T-helper 1 cell treated with Interleukin-12 subunit alpha and Interleukin-12 subunit beta and Interleukin-4 antibody, amounts not matched to agents 30 μg/mL and 1 μg/mL, for 36 hours (primary cell): ENCODE measurements around the gene CEP152.

Experiments used
- H3K27ac Mint-ChIP-seq: one replicate; pipeline ENCODE4 v1.8.0; 2021; ENCODE audit warnings: mild to moderate bottlenecking, mixed read lengths
- H3K27me3 Mint-ChIP-seq: one replicate; pipeline ENCODE4 v1.8.0; 2021; ENCODE audit warnings: low read depth, mixed read lengths
- H3K36me3 Mint-ChIP-seq: one replicate; pipeline ENCODE4 v1.8.0; 2021; ENCODE audit warnings: low read depth, mixed read lengths
- H3K4me1 Mint-ChIP-seq: one replicate; pipeline ENCODE4 v1.8.0; 2021; ENCODE audit warnings: low read depth, mixed read lengths
- H3K4me3 Mint-ChIP-seq: one replicate; pipeline ENCODE4 v1.8.0; 2021; ENCODE audit warnings: mild to moderate bottlenecking, moderate library complexity, mixed read lengths
- H3K9me3 Mint-ChIP-seq: one replicate; pipeline ENCODE4 v1.8.0; 2021; ENCODE audit warnings: mixed read lengths

Gene CEP152

GRCh38 chr15:48766196-48766595 lies 44.7 kb downstream of the CEP152 start:
- Mint-ChIP-seq H3K36me3 (peaks cover 35% of the 10 kb centered on the region), H3K27ac (no peak overlapping the region), H3K9me3 (no peaks in the 10 kb centered on the region), H3K4me3 (no peak overlapping the region), H3K4me1 (peaks cover 2% of the 10 kb centered on the region), H3K27me3 (no peaks in the 10 kb centered on the region)

DNA sequence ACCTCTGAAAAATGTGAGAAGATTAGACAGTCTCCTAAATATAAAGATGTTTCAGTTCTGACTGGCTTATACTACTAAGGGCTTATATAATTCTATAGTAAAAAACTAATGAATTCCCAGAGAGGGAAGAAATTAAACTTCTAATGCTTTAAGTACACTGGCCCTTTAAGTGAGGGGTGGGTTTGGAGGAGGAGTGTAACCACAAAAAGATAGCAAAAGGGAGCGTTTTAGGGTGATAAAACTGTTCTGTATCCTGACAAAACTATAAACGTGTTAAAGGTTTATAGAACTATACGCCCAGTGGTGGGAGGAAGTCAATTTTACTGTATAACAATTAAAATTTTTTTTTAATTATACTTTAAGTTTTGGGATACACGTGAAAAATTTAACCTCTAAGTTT lies 45.8 kb downstream of the CEP152 start:
- H3K36me3 Mint-ChIP-seq, result peaks cover 32% of the 10 kb centered on the region

DNA sequence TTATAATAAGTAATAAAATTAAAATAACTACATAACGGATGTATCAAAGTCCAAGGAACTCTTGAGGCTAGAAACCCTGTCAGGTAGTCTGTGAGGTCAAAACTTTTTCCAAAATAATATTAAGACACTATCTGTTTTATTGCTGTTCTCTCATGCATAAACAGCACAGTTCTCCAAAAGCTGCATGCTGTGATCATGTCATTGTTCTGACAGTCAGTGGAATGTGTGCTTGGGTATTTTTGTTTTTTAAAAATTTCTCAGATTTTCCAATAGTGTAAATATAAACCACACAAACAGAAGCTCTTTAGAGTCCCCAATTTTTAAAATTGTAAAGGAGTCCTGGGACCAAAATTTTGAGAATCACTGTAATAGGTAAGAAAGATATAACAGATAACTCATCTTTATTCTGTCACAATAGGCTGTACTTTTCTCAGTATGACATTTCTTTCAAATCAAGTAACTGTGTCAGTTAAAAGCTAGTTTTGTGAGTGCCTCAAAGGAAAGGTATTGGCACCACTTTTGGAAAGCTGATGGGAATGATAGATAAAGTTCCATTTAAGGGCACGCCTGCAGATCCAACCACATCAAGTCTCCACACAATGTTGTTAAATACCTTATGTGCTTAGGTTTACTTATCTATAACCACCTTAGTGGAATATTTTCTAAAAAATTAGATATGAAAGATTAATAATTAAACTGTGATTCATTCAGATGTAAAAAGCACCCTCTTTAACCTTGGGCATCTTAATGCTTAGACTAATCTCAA lies 49.3 kb downstream of the CEP152 start:
- Mint-ChIP-seq H3K36me3 (peaks cover 20% of the 10 kb centered on the region), H3K27ac (no peak overlapping the region), H3K4me3 (no peak overlapping the region), H3K9me3 (no peaks in the 10 kb centered on the region), H3K27me3 (no peaks in the 10 kb centered on the region), H3K4me1 (peaks cover 2% of the 10 kb centered on the region)

More for the DNA sequence above, 45.8 kb downstream of the CEP152 start:
- Mint-ChIP-seq H3K27ac (no peak overlapping the region), H3K9me3 (no peaks in the 10 kb centered on the region), H3K4me1 (peaks cover 2% of the 10 kb centered on the region), H3K27me3 (no peaks in the 10 kb centered on the region), H3K4me3 (no peak overlapping the region)

- Mint-ChIP-seq H3K36me3 (peaks cover 22% of the 10 kb centered on the region), H3K27ac (no peak overlapping the region), H3K4me1 (peaks cover under 1% of the 10 kb centered on the region), H3K4me3 (no peak overlapping the region), H3K27me3 (no peaks in the 10 kb centered on the region), H3K9me3 (no peaks in the 10 kb centered on the region)
Measured at GRCh38 chr15:48759921-48760320, 50.9 kb downstream of the CEP152 start.

DNA sequence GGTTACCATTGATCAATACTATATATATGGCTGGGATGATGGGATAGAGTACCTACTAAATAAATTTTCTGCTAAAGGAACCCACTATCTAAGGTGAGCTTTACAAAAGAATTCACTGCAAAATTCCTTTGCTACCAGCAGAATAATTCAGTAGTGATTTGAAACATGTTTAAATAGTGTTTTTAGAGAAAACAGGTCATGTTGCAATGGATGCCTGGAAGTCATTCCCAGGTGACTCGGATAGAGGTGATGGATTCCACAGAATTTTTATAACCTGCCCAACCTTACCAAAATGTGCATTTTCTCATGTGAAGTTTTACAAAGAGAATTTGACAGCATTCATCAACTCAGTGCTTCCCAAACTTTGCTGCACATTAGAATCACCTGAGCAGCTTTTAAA lies 53.2 kb downstream of the CEP152 start:
- no peaks in the 10 kb centered on the region for H3K9me3 Mint-ChIP-seq
- peaks cover 2% of the 10 kb centered on the region for H3K4me1 Mint-ChIP-seq
- H3K4me3 Mint-ChIP-seq, result no peak overlapping the region
- peaks cover 22% of the 10 kb centered on the region for H3K36me3 Mint-ChIP-seq
- no peak overlapping the region for H3K27ac Mint-ChIP-seq
- no peaks in the 10 kb centered on the region for H3K27me3 Mint-ChIP-seq

- Mint-ChIP-seq H3K4me3 (no peak overlapping the region), H3K9me3 (no peaks in the 10 kb centered on the region), H3K27me3 (no peaks in the 10 kb centered on the region), H3K27ac (no peak overlapping the region), H3K36me3 (peaks cover 29% of the 10 kb centered on the region), H3K4me1 (peaks cover 2% of the 10 kb centered on the region)
Measured at GRCh38 chr15:48754011-48754410, 56.9 kb downstream of the CEP152 start.

DNA sequence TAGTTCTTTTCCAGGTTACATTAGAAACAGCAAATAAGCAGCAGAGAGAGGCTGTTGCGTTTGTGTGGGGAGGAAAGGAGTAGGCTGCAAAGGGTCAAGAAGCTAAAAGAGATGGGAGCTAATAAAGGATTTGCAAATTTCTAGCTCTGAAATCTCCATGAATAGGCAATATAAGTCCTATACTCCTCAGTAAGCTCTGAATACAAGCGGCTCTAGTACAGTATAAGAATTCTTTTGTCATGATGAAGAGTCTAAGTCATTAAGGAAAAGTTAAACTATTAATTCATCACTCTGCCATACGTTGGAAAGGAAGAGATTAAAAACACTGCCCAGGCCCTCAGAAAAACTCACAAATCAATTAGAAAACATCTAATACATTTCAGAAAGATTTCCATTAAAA lies 59.3 kb downstream of the CEP152 start:
- Mint-ChIP-seq H3K36me3 (peaks cover 43% of the 10 kb centered on the region), H3K27me3 (no peaks in the 10 kb centered on the region), H3K4me3 (no peak overlapping the region), H3K27ac (no peak overlapping the region), H3K4me1 (peaks cover 2% of the 10 kb centered on the region), H3K9me3 (no peaks in the 10 kb centered on the region)

- Mint-ChIP-seq H3K27ac (no peak overlapping the region), H3K36me3 (peaks cover 31% of the 10 kb centered on the region), H3K4me1 (no peaks in the 10 kb centered on the region), H3K4me3 (no peak overlapping the region), H3K9me3 (no peaks in the 10 kb centered on the region), H3K27me3 (no peaks in the 10 kb centered on the region)
Measured at GRCh38 chr15:48748535-48748934, 62.3 kb downstream of the CEP152 start.

- Mint-ChIP-seq H3K27me3 (no peaks in the 10 kb centered on the region), H3K4me3 (no peak overlapping the region), H3K4me1 (no peaks in the 10 kb centered on the region), H3K9me3 (peaks cover 26% of the 10 kb centered on the region), H3K36me3 (peaks cover 64% of the 10 kb centered on the region), H3K27ac (no peak overlapping the region)
Measured at GRCh38 chr15:48733615-48734014, 77.3 kb downstream of the CEP152 start.

DNA sequence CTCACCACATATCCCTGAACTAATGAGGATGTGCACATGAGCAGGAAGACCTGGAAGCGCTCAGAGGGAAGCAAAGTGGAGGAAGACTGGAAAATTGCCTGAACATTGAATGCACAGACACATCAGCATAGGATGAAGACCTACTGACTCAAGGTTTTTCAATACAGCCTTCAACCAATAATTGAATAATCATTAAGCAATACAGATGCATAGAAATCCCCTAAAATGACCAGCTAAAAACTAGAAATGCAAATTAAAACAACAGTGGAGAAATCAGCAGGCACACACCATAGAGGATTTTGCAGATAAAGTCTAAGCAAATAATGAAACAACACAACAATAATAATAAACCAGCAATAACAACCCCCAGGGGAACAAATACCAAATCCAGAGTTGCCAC lies 80.4 kb downstream of the CEP152 start:
- Mint-ChIP-seq H3K27ac (no peak overlapping the region), H3K27me3 (no peaks in the 10 kb centered on the region), H3K4me3 (no peak overlapping the region), H3K9me3 (peaks cover 22% of the 10 kb centered on the region), H3K4me1 (no peaks in the 10 kb centered on the region), H3K36me3 (peaks cover 53% of the 10 kb centered on the region)

DNA sequence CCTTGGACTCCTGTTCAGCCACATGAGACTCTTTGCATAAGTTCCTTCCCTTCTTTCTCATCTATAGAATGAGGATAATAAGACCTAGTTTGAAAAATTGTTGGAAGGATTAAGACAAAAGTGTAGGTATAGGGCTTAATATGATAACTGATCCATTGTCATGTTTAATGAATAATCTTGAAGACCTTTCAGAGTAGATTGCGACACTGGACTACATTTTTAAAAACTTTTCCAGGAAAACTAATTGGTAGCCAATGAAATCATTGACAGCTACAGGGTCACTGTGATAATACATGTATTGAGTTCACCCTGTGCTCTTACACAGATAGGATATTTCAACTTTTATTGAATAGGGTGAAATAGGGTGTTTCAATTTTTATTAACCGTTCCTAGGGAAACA lies 86.9 kb downstream of the CEP152 start:
- H3K36me3 Mint-ChIP-seq, result peaks cover 24% of the 10 kb centered on the region
- H3K4me3 Mint-ChIP-seq, result no peak overlapping the region
- H3K9me3 Mint-ChIP-seq, result no peaks in the 10 kb centered on the region
- no peak overlapping the region for H3K27ac Mint-ChIP-seq
- no peaks in the 10 kb centered on the region for H3K4me1 Mint-ChIP-seq
- H3K27me3 Mint-ChIP-seq, result no peaks in the 10 kb centered on the region

GRCh38 chr15:48722764-48723661 lies 87.9 kb downstream of the CEP152 start:
- H3K36me3 Mint-ChIP-seq, result peaks cover 17% of the 10 kb centered on the region
- H3K4me3 Mint-ChIP-seq, result no peak overlapping the region
- H3K9me3 Mint-ChIP-seq, result no peaks in the 10 kb centered on the region
- H3K27ac Mint-ChIP-seq, result no peak overlapping the region
- no peaks in the 10 kb centered on the region for H3K27me3 Mint-ChIP-seq
- H3K4me1 Mint-ChIP-seq, result no peaks in the 10 kb centered on the region

GRCh38 chr15:48721061-48721810 lies 89.6 kb downstream of the CEP152 start:
- no peak overlapping the region for H3K4me3 Mint-ChIP-seq
- no peaks in the 10 kb centered on the region for H3K27me3 Mint-ChIP-seq
- peaks cover 20% of the 10 kb centered on the region for H3K36me3 Mint-ChIP-seq
- H3K9me3 Mint-ChIP-seq, result peaks cover 4% of the 10 kb centered on the region
- no peaks in the 10 kb centered on the region for H3K4me1 Mint-ChIP-seq
- no peak overlapping the region for H3K27ac Mint-ChIP-seq

GRCh38 chr15:48720646-48721045 lies 90.2 kb downstream of the CEP152 start:
- Mint-ChIP-seq H3K27ac (no peak overlapping the region), H3K4me1 (no peaks in the 10 kb centered on the region), H3K27me3 (no peaks in the 10 kb centered on the region), H3K4me3 (no peak overlapping the region), H3K9me3 (peaks cover 10% of the 10 kb centered on the region), H3K36me3 (peaks cover 25% of the 10 kb centered on the region)
